ENCODE measurements around the gene CFAP45. TPM values are rescaled to one million over a fixed set of nuclear protein-coding genes. Genes with fewer than 3 reads are reported as not detected.
A peak's percentile ranks its signal among the peaks of the same experiment; 100 is the strongest.

The CFAP45 gene
- total and polyA plus RNA-seq, 9 of the 15 experiments (the other 6 are each of a cell fraction or from before 2014, with no cell fraction given) = 0.65 to 2.4 (median 1.5) TPM

DNA sequence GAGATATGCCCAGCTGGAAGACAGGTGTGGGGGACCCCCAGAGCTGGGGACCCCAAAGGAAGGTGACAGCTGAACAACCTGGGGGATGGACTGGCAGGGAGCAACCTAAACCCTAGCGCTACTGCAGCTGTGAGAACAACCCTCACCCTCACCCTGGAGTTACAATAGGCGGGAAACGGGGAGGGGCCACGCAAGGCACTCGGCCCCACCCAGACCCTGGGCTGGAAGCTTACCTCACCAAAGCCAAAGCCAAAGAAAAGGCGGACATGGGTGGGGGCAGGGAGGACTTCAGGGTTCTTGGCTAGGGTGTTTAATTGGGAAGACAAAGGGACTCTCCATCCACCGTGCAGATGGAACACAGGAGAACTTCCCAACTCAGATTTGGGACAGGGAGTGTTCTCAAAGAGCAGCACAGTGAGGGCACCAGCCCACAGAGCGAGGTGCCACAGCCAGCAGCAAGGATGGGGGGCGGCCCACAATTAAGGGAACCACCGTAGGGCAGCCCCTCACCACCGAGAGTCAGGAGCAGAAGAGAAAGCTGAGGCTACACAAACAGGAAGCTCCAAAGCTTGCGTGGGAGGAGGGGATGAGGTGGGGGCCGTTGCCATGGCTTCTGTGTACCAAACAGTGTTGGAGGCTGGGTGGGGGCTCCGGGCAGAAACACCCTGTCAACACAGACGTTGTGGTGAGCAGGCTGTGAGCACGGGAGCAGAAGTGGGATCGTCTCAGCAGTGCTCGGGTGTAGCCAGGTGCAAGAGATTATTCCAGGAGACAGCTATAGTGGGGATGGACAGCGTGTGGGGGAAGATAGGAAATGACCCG is 23.4 kb upstream of the CFAP45 start (continued):
- TF ChIP-seq, protein P1, sequence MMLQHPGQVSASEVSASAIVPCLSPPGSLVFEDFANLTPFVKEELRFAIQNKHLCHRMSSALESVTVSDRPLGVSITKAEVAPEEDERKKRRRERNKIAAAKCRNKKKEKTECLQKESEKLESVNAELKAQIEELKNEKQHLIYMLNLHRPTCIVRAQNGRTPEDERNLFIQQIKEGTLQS (IDR thresholded peaks at IDR 0.05) = peak; percentile 33
- TF ChIP-seq, protein P1 (CRISPR knock-in tag; conservative IDR thresholded peaks at IDR 0.05) = no peak; the same call in 1 of the 2 replicates
- TF ChIP-seq NFIC (IDR thresholded peaks at IDR 0.05) (no peak), ZSCAN32 (CRISPR knock-in tag; IDR thresholded peaks at IDR 0.05) (no peak), XRCC3 (IDR thresholded peaks at IDR 0.05) (no peak), CHD1 (IDR thresholded peaks at IDR 0.05; ENCODE audit: low read length) (peak; percentile 36), NR2C2 (CRISPR knock-in tag; IDR thresholded peaks at IDR 0.05) (no peak), NR2C2 (tag; IDR thresholded peaks at IDR 0.05) (no peak), GATA2 (CRISPR knock-in tag; IDR thresholded peaks at IDR 0.05) (no peak), SMARCA5 (IDR thresholded peaks at IDR 0.05) (peak; percentile 23; the same call in 1 of the 2 replicates), CCAR2 (IDR thresholded peaks at IDR 0.05; ENCODE audit: low read depth, low read length) (no peak), SRSF1 (IDR thresholded peaks at IDR 0.05; ENCODE audit: low read depth, low read length) (no peak), TRIM24 (IDR thresholded peaks at IDR 0.05) (peak in 1 of 2 experiments; percentile 61; a peak in 1 of 4 replicates), EGR1 (conservative IDR thresholded peaks at IDR 0.05) (peak; percentile 98)
- TF ChIP-seq, protein P2, sequence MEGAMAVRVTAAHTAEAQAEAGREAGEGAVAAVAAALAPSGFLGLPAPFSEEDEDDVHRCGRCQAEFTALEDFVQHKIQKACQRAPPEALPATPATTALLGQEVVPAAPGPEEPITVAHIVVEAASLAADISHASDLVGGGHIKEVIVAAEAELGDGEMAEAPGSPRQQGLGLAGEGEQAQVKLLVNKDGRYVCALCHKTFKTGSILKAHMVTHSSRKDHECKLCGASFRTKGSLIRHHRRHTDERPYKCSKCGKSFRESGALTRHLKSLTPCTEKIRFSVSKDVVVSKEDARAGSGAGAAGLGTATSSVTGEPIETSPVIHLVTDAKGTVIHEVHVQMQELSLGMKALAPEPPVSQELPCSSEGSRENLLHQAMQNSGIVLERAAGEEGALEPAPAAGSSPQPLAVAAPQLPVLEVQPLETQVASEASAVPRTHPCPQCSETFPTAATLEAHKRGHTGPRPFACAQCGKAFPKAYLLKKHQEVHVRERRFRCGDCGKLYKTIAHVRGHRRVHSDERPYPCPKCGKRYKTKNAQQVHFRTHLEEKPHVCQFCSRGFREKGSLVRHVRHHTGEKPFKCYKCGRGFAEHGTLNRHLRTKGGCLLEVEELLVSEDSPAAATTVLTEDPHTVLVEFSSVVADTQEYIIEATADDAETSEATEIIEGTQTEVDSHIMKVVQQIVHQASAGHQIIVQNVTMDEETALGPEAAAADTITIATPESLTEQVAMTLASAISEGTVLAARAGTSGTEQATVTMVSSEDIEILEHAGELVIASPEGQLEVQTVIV (CRISPR knock-in tag; IDR thresholded peaks at IDR 0.05; ENCODE audit: borderline replicate concordance) = no peak
- TF ChIP-seq, protein P3, sequence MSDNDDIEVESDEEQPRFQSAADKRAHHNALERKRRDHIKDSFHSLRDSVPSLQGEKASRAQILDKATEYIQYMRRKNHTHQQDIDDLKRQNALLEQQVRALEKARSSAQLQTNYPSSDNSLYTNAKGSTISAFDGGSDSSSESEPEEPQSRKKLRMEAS (CRISPR knock-in tag; IDR thresholded peaks at IDR 0.05) = peak; percentile 48
- TF ChIP-seq, protein P4, sequence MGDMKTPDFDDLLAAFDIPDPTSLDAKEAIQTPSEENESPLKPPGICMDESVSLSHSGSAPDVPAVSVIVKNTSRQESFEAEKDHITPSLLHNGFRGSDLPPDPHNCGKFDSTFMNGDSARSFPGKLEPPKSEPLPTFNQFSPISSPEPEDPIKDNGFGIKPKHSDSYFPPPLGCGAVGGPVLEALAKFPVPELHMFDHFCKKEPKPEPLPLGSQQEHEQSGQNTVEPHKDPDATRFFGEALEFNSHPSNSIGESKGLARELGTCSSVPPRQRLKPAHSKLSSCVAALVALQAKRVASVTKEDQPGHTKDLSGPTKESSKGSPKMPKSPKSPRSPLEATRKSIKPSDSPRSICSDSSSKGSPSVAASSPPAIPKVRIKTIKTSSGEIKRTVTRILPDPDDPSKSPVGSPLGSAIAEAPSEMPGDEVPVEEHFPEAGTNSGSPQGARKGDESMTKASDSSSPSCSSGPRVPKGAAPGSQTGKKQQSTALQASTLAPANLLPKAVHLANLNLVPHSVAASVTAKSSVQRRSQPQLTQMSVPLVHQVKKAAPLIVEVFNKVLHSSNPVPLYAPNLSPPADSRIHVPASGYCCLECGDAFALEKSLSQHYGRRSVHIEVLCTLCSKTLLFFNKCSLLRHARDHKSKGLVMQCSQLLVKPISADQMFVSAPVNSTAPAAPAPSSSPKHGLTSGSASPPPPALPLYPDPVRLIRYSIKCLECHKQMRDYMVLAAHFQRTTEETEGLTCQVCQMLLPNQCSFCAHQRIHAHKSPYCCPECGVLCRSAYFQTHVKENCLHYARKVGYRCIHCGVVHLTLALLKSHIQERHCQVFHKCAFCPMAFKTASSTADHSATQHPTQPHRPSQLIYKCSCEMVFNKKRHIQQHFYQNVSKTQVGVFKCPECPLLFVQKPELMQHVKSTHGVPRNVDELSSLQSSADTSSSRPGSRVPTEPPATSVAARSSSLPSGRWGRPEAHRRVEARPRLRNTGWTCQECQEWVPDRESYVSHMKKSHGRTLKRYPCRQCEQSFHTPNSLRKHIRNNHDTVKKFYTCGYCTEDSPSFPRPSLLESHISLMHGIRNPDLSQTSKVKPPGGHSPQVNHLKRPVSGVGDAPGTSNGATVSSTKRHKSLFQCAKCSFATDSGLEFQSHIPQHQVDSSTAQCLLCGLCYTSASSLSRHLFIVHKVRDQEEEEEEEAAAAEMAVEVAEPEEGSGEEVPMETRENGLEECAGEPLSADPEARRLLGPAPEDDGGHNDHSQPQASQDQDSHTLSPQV (IDR thresholded peaks at IDR 0.05) = 0 out of 2 replicates have a peak, but pooled peaks have one; percentile 46

Measured in K562 (cell line).